NCI-H2107 (cell line): ENCODE measurements around the gene TMIGD1.
A peak's percentile ranks its signal among the peaks of the same experiment; 100 is the strongest.

ENCODE experiments used
- DNase-seq: peaks from one replicate; lab custom pipeline; 2025; lab: John Stamatoyannopoulos, UW

The TMIGD1 gene

GRCh38 chr17:30333503-30334360, at the start of gene TMIGD1:
TSS of gene TMIGD1 (minus strand) at chr17:30334057. CDS start at chr17:30332133, 1,924 bp downstream.
- DNase-seq: no peak

- no peak for DNase-seq
Observed at GRCh38 chr17:30382345-30382744, 48.5 kb upstream of the TMIGD1 start.

GRCh38 chr17:30381340-30381659, 47.4 kb upstream of the TMIGD1 start:
- no peak for DNase-seq

GRCh38 chr17:30380643-30381339, 46.9 kb upstream of the TMIGD1 start:
- DNase-seq: no peak

- DNase-seq: no peak
Observed at GRCh38 chr17:30379903-30380381, 46.1 kb upstream of the TMIGD1 start.

- no peak for DNase-seq
Observed at GRCh38 chr17:30379303-30379902, 45.5 kb upstream of the TMIGD1 start.

GRCh38 chr17:30378825-30379302, 45.0 kb upstream of the TMIGD1 start, which contains the start of gene CPD:
TSS of gene CPD (plus strand) at chr17:30378927. CDS start at chr17:30378981, 54 bp downstream.
- DNase-seq: peak; percentile 79

GRCh38 chr17:30378241-30378824, 44.5 kb upstream of the TMIGD1 start:
- no peak for DNase-seq

GRCh38 chr17:30377574-30378240, 43.9 kb upstream of the TMIGD1 start:
- DNase-seq: no peak

GRCh38 chr17:30376621-30377452, 43.0 kb upstream of the TMIGD1 start:
- peak; percentile 95 for DNase-seq

GRCh38 chr17:30375661-30376060, 41.8 kb upstream of the TMIGD1 start:
- no peak for DNase-seq

- no peak for DNase-seq
Observed at GRCh38 chr17:30372755-30373154, 38.9 kb upstream of the TMIGD1 start.

GRCh38 chr17:30369995-30370394, 36.1 kb upstream of the TMIGD1 start:
- DNase-seq: no peak

- no peak for DNase-seq
Observed at GRCh38 chr17:30368912-30369720, 35.3 kb upstream of the TMIGD1 start.

GRCh38 chr17:30366536-30366935, 32.7 kb upstream of the TMIGD1 start:
- DNase-seq: no peak

GRCh38 chr17:30363715-30364202, 29.9 kb upstream of the TMIGD1 start:
- no peak for DNase-seq

- DNase-seq: no peak
Observed at GRCh38 chr17:30361766-30362279, 28.0 kb upstream of the TMIGD1 start.

GRCh38 chr17:30360086-30360808, 26.4 kb upstream of the TMIGD1 start:
- DNase-seq: no peak
